Retinal pigment epithelial cell (primary cell): ENCODE data around the gene TNFAIP6.
A peak's percentile ranks its signal among the peaks of the same experiment; 100 is the strongest.
"Not testable (repeated sequence)": the region's sequence is repeated elsewhere in the genome, so short reads cannot be mapped to it uniquely, and the experiment has no call there.

Experiments
- DNase-seq: peaks from one replicate; pipeline ENCODE4 v3.0.0-alpha.2; 2010; ENCODE audit warnings: low read depth
- H3K4me3 ChIP-seq: 2 replicates; pipeline ENCODE4 v1.5.1; 2011; ENCODE audit warnings: mild to moderate bottlenecking, low read length, control low read depth, moderate library complexity
- TF ChIP-seq, protein P1 (sequence below): conservative IDR thresholded peaks from 2 replicates; pipeline ENCODE4 v1.5.1; 2011; ENCODE audit warnings: low read depth, low read length, control low read depth, inconsistent platforms

The TNFAIP6 gene

GRCh38 chr2:151410485-151410834 lies 53.1 kb downstream of the TNFAIP6 start:
- peak overlapping the region; percentile 97 for H3K4me3 ChIP-seq
- no peak for DNase-seq
- TF ChIP-seq, protein P1, sequence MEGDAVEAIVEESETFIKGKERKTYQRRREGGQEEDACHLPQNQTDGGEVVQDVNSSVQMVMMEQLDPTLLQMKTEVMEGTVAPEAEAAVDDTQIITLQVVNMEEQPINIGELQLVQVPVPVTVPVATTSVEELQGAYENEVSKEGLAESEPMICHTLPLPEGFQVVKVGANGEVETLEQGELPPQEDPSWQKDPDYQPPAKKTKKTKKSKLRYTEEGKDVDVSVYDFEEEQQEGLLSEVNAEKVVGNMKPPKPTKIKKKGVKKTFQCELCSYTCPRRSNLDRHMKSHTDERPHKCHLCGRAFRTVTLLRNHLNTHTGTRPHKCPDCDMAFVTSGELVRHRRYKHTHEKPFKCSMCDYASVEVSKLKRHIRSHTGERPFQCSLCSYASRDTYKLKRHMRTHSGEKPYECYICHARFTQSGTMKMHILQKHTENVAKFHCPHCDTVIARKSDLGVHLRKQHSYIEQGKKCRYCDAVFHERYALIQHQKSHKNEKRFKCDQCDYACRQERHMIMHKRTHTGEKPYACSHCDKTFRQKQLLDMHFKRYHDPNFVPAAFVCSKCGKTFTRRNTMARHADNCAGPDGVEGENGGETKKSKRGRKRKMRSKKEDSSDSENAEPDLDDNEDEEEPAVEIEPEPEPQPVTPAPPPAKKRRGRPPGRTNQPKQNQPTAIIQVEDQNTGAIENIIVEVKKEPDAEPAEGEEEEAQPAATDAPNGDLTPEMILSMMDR: no peak

GRCh38 chr2:151417650-151418049 lies 60.3 kb downstream of the TNFAIP6 start:
- no peak for DNase-seq
- H3K4me3 ChIP-seq: no peak overlapping the region
- TF ChIP-seq, protein P1: no peak

- not testable (repeated sequence) for H3K4me3 ChIP-seq, DNase-seq
These were observed 64.3 kb downstream of the TNFAIP6 start for GRCh38 chr2:151421681-151422080.

DNA sequence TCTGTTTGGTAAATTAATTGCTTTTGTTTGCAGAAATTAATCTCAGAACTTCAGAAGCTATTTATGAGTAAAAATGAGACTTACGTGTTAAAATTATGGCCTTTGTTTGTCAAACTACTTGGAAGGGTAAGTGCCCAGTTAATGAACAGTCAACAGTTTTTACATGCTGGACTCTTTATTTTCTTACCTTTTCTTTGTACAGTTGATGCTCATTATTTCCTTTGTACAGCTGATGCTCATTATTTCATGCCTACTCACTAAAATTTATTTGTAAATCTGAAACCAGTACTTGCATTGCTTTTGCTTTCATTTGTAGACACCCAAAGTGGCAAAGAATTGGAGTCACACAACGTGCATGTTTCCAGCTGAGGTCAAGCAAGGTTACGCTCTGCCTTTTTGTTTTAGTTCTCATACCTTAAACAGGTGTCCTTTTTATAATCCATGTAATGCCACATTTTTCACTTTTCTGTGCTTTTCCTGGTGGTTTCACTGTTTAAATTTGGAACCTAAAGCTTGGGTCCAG lies 65.6 kb downstream of the TNFAIP6 start:
- TF ChIP-seq, protein P1: no peak
- H3K4me3 ChIP-seq: no peak overlapping the region
- no peak for DNase-seq

- no peak for DNase-seq
- TF ChIP-seq, protein P1: no peak
- no peak overlapping the region for H3K4me3 ChIP-seq
These were observed 66.4 kb downstream of the TNFAIP6 start for GRCh38 chr2:151423760-151424159.
